GM12873 (cell line): ENCODE data around the gene LRGUK.

Experiments used
- TF ChIP-seq, protein P1 (sequence below): IDR thresholded peaks from 2 replicates; pipeline ENCODE4 v1.5.1; 2012; ENCODE audit warnings: low read depth, mild to moderate bottlenecking, moderate library complexity, low read length, control low read depth; ENCODE audit not compliant: insufficient read depth; ENCODE audit errors: missing control alignments

Gene LRGUK

DNA sequence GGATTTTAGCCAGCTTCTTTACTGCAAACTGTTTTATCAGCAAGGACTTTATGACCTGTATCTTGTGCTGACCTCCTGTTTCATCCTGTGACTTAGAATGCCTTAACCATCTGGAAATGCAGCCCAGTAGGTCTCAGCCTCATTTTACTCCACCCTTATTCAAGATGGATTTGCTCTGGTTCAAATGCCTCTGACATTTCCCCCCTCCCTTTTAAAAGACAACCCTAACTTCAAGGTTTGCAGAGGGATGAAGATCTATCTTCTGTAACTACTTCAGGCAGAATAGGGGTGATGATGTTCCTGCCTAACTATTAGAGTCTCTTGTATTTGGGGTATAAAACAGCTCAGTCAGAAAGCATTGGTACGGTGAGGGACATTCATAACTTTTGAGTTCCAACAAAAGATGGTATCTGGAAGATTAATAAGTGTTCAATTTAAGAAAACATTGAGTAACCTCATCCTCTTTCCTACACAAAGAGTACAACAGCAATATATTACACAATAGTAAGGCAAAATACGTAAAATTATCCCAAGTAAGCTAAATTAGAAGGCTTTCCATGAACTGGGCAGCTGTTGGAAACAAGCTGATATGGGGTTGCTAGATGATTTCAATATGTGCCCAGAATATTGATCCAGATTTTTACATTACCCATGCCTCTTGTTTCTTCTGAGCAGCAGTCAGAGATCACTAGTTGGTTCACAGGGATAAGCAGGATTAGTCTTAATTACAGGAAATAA is 40.0 kb upstream of the LRGUK start:
- TF ChIP-seq, protein P1, sequence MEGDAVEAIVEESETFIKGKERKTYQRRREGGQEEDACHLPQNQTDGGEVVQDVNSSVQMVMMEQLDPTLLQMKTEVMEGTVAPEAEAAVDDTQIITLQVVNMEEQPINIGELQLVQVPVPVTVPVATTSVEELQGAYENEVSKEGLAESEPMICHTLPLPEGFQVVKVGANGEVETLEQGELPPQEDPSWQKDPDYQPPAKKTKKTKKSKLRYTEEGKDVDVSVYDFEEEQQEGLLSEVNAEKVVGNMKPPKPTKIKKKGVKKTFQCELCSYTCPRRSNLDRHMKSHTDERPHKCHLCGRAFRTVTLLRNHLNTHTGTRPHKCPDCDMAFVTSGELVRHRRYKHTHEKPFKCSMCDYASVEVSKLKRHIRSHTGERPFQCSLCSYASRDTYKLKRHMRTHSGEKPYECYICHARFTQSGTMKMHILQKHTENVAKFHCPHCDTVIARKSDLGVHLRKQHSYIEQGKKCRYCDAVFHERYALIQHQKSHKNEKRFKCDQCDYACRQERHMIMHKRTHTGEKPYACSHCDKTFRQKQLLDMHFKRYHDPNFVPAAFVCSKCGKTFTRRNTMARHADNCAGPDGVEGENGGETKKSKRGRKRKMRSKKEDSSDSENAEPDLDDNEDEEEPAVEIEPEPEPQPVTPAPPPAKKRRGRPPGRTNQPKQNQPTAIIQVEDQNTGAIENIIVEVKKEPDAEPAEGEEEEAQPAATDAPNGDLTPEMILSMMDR = no peak

DNA sequence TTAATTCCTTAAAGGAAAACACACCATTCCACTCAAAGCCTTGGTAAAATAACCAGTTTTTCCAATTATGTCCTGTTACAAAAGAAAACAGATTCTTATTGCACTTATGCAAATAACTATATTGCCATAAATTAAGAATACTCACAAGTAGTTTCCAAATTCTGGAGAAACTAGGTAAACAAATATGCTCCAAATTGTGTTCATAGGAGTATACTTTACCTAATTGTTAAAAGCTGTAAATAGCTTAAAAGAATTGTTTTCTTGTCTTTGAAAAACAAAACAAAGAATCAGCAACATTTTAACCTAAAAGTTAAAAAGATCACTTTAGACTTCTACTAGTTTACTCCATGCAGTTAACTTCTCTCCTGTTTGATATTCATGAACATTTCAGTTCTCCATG is 38.9 kb upstream of the LRGUK start:
- TF ChIP-seq, protein P1 = no peak

DNA sequence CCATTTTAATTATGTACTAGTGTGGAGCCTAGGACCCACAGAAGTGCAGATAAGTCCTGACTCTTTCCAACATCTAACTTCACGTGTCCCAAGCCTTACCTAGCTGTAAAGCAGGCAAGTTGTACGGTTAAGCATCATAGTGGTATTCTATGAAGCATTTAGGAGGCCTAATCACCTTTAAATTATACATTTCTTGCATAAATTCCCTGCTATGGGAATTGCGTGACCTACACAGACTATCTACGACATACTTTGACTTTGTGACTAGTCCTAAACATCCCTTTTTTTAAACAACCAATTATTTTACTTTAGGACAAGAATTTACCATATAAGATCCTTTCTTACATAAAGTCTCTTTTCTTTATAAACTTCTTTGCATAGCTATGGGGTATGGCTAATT is 37.7 kb upstream of the LRGUK start:
- TF ChIP-seq, protein P1 = no peak

DNA sequence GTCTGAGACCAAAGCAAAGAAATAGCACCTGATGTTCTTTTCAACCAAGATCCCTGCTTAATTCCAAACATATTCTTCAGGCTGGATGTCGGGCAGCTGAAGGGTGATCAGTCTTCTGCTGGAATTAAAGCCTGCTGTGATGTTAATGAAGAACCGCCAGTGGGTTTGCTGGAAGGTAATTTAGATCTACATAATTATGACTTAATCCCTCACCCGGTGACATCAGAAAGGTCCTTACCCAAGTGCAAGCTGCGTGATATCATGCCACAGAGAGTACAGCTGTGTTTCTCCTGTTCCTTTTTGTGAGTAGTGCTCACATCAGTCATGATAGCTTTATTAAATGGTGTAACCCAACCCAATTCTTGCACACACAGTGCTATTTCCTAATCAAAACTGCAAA is 29.1 kb upstream of the LRGUK start:
- TF ChIP-seq, protein P1 = no peak

DNA sequence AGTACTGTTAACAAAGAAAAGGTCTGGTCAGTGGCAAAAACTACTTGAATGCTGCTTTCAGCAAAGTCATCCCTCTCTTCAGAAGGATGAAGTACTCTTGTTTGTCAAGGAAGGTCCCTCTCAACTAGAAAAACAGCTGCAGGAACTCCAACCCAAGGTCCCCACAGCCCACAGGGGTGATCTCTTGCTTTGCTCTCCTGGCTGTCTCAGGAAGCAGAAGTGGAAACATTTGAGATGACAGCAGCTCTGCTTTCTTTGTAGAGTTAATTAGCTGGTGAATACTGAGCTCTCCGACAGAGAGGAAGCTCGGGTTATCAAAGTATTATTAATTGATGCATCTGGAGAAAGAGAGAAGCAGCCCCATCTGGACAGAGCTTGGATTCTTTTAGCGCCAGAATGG is 25.4 kb upstream of the LRGUK start:
- TF ChIP-seq, protein P1 = no peak

DNA sequence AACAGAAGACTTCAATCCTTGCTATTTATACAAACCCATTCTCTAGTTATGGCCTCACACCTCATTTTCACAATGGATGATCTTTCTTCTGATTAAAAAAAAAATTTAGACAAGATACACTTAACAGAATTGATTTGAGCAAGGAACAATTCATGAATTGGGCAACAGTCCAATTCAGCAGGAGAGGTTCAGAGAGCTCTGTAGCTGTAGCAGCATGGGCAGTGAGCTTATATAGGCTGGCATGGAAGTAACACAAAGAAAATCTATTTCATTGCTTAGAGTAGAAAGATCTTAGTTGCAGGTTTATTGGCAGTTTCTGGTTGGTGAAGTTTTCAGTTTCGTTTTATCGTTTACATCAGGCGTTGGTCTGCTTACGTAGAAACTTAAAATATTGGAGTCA is 23.0 kb upstream of the LRGUK start:
- TF ChIP-seq, protein P1 = no peak

DNA sequence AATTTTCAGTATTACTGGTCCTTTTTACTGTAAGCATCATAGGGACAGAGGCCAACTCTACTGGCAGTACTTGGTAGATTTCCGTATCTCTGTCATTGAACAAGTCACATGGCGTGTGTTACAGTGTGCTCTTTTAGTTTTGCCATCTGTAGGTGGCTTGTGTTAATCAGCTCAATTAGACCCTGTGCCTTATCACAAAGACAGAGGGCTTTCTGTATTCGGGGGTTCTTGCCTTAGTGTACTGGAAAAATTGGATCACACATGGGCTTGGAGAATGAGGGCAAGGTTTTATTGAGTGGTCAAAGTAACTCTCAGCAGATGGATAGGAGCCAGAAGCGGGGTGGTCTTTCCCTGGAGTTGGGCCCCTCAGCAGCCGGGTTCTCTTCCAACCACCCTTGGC is 21.3 kb upstream of the LRGUK start:
- TF ChIP-seq, protein P1 = no peak
